GM18508 (cell line): Measurements from ENCODE around the gene NFKBIL1.
"Not testable (repeated sequence)": the region's sequence is repeated elsewhere in the genome, so short reads cannot be mapped to it uniquely, and the experiment has no call there.

Experiments
- ATAC-seq: cut with Tn5 transposase; IDR thresholded peaks from one replicate; pipeline ENCODE4 v1.9.1; 2021; ENCODE audit warnings: moderate number of reproducible peaks; ENCODE audit not compliant: insufficient read depth, unreplicated experiment

Gene NFKBIL1

GRCh38 chr6:31534011-31534410 lies 13.4 kb upstream of the NFKBIL1 start:
- no peak for ATAC-seq

GRCh38 chr6:31534521-31535040 lies 12.8 kb upstream of the NFKBIL1 start:
- ATAC-seq: no peak

GRCh38 chr6:31535538-31536324 lies 11.7 kb upstream of the NFKBIL1 start:
- ATAC-seq: no peak

- ATAC-seq: no peak
Measured at GRCh38 chr6:31538805-31539400, 8.5 kb upstream of the NFKBIL1 start.

GRCh38 chr6:31540640-31541039 lies 6.8 kb upstream of the NFKBIL1 start:
- no peak for ATAC-seq

- no peak for ATAC-seq
Measured at GRCh38 chr6:31541059-31541657, 6.2 kb upstream of the NFKBIL1 start.

GRCh38 chr6:31541658-31542521 lies 5.5 kb upstream of the NFKBIL1 start, which contains the start of gene DDX39B:
Gene DDX39B (minus strand): TSS chr6:31542003. CDS start chr6:31540532, 1,471 bp downstream.
- peak; percentile 41 for ATAC-seq

- ATAC-seq: no peak
Measured at GRCh38 chr6:31543639-31544038, 3.8 kb upstream of the NFKBIL1 start.

- no peak for ATAC-seq
Measured at GRCh38 chr6:31544676-31545075, 2.7 kb upstream of the NFKBIL1 start.

GRCh38 chr6:31545291-31545690 lies 2.1 kb upstream of the NFKBIL1 start:
- ATAC-seq: no peak

- ATAC-seq: peak; percentile 26
Measured at GRCh38 chr6:31546339-31546957, 960 bp upstream of the NFKBIL1 start, which contains the start of gene ATP6V1G2. Gene ATP6V1G2 (minus strand): TSS chr6:31546608. CDS start chr6:31546559, 49 bp downstream.

GRCh38 chr6:31547727-31548543 lies 527 bp downstream of the NFKBIL1 start:
- no peak for ATAC-seq

GRCh38 chr6:31548544-31548873 lies 1.1 kb downstream of the NFKBIL1 start:
- ATAC-seq: no peak

GRCh38 chr6:31551371-31551770 lies 4.0 kb downstream of the NFKBIL1 start:
- not testable (repeated sequence) for ATAC-seq

- no peak for ATAC-seq
Measured at GRCh38 chr6:31556307-31556706, 8.9 kb downstream of the NFKBIL1 start.

- ATAC-seq: no peak
Measured at GRCh38 chr6:31557443-31558317, 10.3 kb downstream of the NFKBIL1 start.

- ATAC-seq: no peak
Measured at GRCh38 chr6:31558318-31558625, 10.9 kb downstream of the NFKBIL1 start.
